ENCODE measurements around the gene GOLPH3. TPM values are rescaled to one million over a fixed set of nuclear protein-coding genes. Genes with fewer than 3 reads are reported as not detected.
A peak's percentile ranks its signal among the peaks of the same experiment; 100 is the strongest.

Gene GOLPH3
- total RNA-seq, 6 experiments from 2014 or later, result 86.3 to 97.0 (median 93.8) TPM

- H3K4me1 Mint-ChIP-seq (ENCODE audit: low read depth), result peaks cover 54% of the 10 kb centered on the region
- H3K9me3 Mint-ChIP-seq, result no peaks in the 10 kb centered on the region
- H3K27me3 Mint-ChIP-seq (ENCODE audit: insufficient read depth), result peaks cover 2% of the 10 kb centered on the region
- no peak for TF ChIP-seq CTCF (IDR thresholded peaks at IDR 0.05)
- peak overlapping the region; percentile 16; the same call in 1 of the 2 replicates for H3K27ac Mint-ChIP-seq
- DNase-seq, result no peak
- peaks cover 50% of the 10 kb centered on the region for H3K36me3 Mint-ChIP-seq (ENCODE audit: low read depth)
- no peak overlapping the region for H3K4me3 Mint-ChIP-seq
Measured at GRCh38 chr5:32132757-32133156, 41.4 kb downstream of the GOLPH3 start.

GRCh38 chr5:32131604-32132003, 42.5 kb downstream of the GOLPH3 start:
- TF ChIP-seq CTCF (IDR thresholded peaks at IDR 0.05), result no peak
- Mint-ChIP-seq H3K4me3 (no peak overlapping the region), H3K27me3 (ENCODE audit: insufficient read depth) (peaks cover 2% of the 10 kb centered on the region), H3K36me3 (ENCODE audit: low read depth) (peaks cover 52% of the 10 kb centered on the region), H3K4me1 (ENCODE audit: low read depth) (peaks cover 56% of the 10 kb centered on the region), H3K27ac (no peak overlapping the region), H3K9me3 (no peaks in the 10 kb centered on the region)
- DNase-seq, result no peak

- TF ChIP-seq CTCF (IDR thresholded peaks at IDR 0.05), result no peak
- peaks cover 62% of the 10 kb centered on the region for H3K4me1 Mint-ChIP-seq (ENCODE audit: low read depth)
- H3K27me3 Mint-ChIP-seq (ENCODE audit: insufficient read depth), result peaks cover 2% of the 10 kb centered on the region
Measured at GRCh38 chr5:32130865-32131264, 43.3 kb downstream of the GOLPH3 start.

GRCh38 chr5:32129074-32129598, 45.0 kb downstream of the GOLPH3 start:
- Mint-ChIP-seq H3K4me3 (no peak overlapping the region), H3K4me1 (ENCODE audit: low read depth) (peaks cover 58% of the 10 kb centered on the region), H3K27ac (no peak overlapping the region), H3K36me3 (ENCODE audit: low read depth) (peaks cover 54% of the 10 kb centered on the region), H3K9me3 (no peaks in the 10 kb centered on the region), H3K27me3 (ENCODE audit: insufficient read depth) (no peaks in the 10 kb centered on the region)
- no peak for TF ChIP-seq CTCF (IDR thresholded peaks at IDR 0.05)
- no peak for DNase-seq

More at GRCh38 chr5:32130865-32131264, 43.3 kb downstream of the GOLPH3 start:
- Mint-ChIP-seq H3K36me3 (ENCODE audit: low read depth) (peaks cover 59% of the 10 kb centered on the region), H3K9me3 (no peaks in the 10 kb centered on the region), H3K4me3 (no peak overlapping the region), H3K27ac (peak overlapping the region; percentile 16; the same call in 1 of the 2 replicates)
- DNase-seq, result no peak

GRCh38 chr5:32127711-32128110, 46.4 kb downstream of the GOLPH3 start:
- H3K27ac Mint-ChIP-seq, result no peak overlapping the region

More at GRCh38 chr5:32127711-32128110, 46.4 kb downstream of the GOLPH3 start:
- DNase-seq, result no peak
- no peak for TF ChIP-seq CTCF (IDR thresholded peaks at IDR 0.05)
- Mint-ChIP-seq H3K4me3 (no peak overlapping the region), H3K4me1 (ENCODE audit: low read depth) (peaks cover 54% of the 10 kb centered on the region), H3K36me3 (ENCODE audit: low read depth) (peaks cover 43% of the 10 kb centered on the region), H3K27me3 (ENCODE audit: insufficient read depth) (no peaks in the 10 kb centered on the region), H3K9me3 (no peaks in the 10 kb centered on the region)
